HTR-8/SVneo (cell line): ENCODE measurements around the gene SPDEF.

Experiments used
- DNase-seq: peaks from one replicate; pipeline ENCODE4 v3.0.0; 2011; ENCODE audit warnings: low spot score, mixed read lengths; ENCODE audit not compliant: insufficient read length
- FAIRE-seq: peaks from 2 replicates; lab custom pipeline; 2011; peaks lifted over from hg19 to GRCh38; lab: Jason Lieb, UNC

The SPDEF gene

GRCh38 chr6:34491091-34491430 is 65.1 kb downstream of the SPDEF start:
- DNase-seq: no peak
- FAIRE-seq: no peak

DNA sequence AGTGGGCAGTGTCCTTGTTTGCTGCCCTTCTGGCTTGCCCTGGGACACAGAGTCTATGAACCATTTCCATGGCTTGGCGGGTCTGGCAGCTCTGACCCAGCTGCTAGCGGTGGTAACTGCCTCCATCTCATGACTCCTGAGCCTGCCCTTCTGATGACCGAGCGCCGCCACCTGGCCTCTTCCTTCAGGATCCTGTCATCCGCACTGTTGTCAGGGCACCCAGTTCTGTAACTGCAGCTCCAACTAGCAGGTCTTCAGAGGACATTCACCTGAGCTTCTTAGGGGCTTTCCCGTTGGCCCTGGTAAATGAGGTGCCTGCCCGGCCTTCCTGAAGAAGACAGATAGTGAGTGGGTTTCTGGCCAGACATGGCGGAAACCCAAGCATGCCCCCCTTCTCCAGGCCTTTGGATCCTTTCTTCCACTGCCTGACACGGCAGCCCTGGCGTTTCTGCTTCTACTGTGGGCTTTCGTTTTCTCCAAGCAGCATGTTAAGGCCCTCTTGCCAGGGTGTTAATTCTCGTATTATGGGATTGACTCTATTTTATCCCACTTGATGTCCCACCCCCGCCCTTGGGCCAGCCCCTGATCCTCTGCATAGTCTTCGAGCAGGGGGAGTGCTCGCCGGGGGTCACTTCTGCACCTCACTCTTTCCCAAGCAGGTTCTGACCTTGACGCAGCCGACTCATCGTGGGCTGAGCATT is 65.6 kb downstream of the SPDEF start:
- FAIRE-seq (no peak), DNase-seq (no peak)

DNA sequence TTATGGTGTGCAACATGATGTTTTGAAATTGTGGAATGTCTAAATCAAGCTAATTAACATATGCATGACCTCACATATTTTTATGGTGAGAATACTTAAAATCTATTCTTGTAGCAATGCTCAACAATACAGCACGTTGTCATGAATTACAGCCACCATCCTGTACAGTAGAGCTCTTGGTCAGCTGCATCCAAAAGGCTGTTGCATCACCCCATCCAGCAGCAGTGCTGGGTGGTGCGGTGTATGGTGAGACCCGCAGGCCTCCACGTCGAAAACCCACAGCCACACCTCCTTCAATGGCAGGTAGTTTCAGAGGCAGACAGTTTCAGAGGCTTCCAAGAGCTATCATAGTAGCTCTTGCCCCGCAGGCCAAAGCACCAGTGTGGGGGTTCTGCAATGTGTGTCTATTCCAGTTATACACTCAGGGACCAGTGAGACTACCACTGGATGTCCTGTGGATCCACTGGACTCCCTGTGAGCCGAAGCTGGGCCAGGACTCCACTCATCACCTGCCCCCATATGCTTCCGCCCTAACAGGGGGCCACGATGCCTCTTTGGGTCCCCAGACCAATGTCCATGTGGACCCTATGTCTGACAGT is 66.8 kb downstream of the SPDEF start:
- FAIRE-seq: no peak

More for the DNA sequence above, 66.8 kb downstream of the SPDEF start:
- no peak for DNase-seq
